Gastroesophageal sphincter (tissue), 4 donors: ENCODE measurements around the gene LAMA4. TPM values are rescaled to one million over a fixed set of nuclear protein-coding genes. Genes with fewer than 3 reads are reported as not detected.

Source experiments
- ATAC-seq: fragments of 150-250 bp; one replicate; pipeline ENCODE4 v1.9.1; 2016; ENCODE audit warnings: mild to moderate bottlenecking, moderate library complexity
- H3K27ac ChIP-seq, 4 donors: fragments of 200-600 bp; sonication (generic) in 3 of 4; 1 replicate in 3 of 4; 2 replicates in 1 of 4; pipeline ENCODE4 v1.5.1; 2016 to 2019
- H3K27me3 ChIP-seq: fragments of 200-600 bp; sonication (generic); one replicate; pipeline ENCODE4 v1.5.1; 2019
- H3K36me3 ChIP-seq, 2 donors: fragments of 200-600 bp; sonication (generic); one replicate each; pipeline ENCODE4 v1.5.1; 2019; ENCODE audit warnings: control low read depth in 1 of 2
- H3K4me1 ChIP-seq, 3 donors: fragments of 200-600 bp; sonication (generic); 1 replicate in 2 of 3; 2 replicates in 1 of 3; pipeline ENCODE4 v1.5.1; 2016 to 2019; ENCODE audit warnings: control low read depth in 2 of 3
- H3K4me3 ChIP-seq, 2 donors: fragments of 200-600 bp; sonication (generic); one replicate each; pipeline ENCODE4 v1.5.1; 2019; ENCODE audit warnings: mild to moderate bottlenecking in 1 of 2, moderate library complexity in 1 of 2
- H3K9me3 ChIP-seq, 3 donors: fragments of 200-600 bp; sonication (generic); one replicate each; pipeline ENCODE4 v1.5.1; 2017 to 2019; ENCODE audit warnings: control low read depth in 2 of 3
- EP300 ChIP-seq: sonication (generic); formaldehyde crosslinking; IDR thresholded peaks from one replicate; pipeline ENCODE4 v1.6.1; 2017; ENCODE audit warnings: antibody characterized with exemption, mild to moderate bottlenecking
- POLR2A ChIP-seq, 2 donors: fragments of 450-650 bp; IDR thresholded peaks; one replicate each; pipeline ENCODE4 v1.6.1; 2017; ENCODE audit warnings: antibody characterized with exemption in 2 of 2, mild to moderate bottlenecking in 2 of 2, moderate library complexity in 1 of 2
- POLR2AphosphoS5 ChIP-seq: sonication (generic); formaldehyde crosslinking; IDR thresholded peaks from one replicate; pipeline ENCODE4 v1.6.1; 2017; ENCODE audit warnings: antibody characterized with exemption
- WGBS, 2 donors: methylation state at CpG; one replicate each; pipeline ENCODE4 v1.1.5; 2018; ENCODE audit warnings: low coverage in 1 of 2; 5-methylcytosine and 5-hydroxymethylcytosine counted together
- total RNA-seq, 4 donors: library from RNA; depleted of rRNA; stranded (reverse); fragments of >200 nt; gene quantifications; one replicate each; pipeline ENCODE4 v1.1.0, GENCODE V29; 2016
- TF ChIP-seq, protein P1 (sequence below), 4 experiments: fragments of 200-600 bp in 2 of 4; fragments of 450-650 bp in 2 of 4; sonication (generic) in 1 of 4; IDR thresholded peaks; one replicate each; pipeline ENCODE4 v1.5.1; 2017 to 2019; ENCODE audit warnings: antibody characterized with exemption in 4 of 4, mild to moderate bottlenecking in 2 of 4, moderate library complexity in 2 of 4

The LAMA4 gene
- total RNA-seq, 4 donors from 2014 or later, result 240 to 305 (median 265) TPM

DNA sequence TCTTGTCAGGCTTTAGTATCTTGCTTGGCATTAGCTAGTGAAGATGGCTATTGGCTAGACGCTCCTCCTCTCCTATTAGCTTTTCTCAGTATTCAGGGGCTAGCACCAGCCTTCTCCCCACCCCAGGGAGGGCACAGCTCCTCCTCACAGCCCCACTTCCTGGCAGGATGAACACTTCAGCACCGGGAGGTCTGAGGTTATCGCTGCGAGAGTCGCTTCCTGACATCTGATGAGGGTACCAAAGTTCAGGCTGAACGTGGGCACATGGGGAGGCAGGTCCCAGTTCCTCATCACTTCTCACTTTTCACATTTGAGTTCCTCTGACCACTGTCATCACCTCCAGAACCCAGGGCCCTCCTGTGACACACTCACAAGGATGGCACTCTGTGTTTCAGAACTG is 66.6 kb downstream of the LAMA4 start:
- TF ChIP-seq EP300, result no peak
- Histone ChIP-seq H3K36me3 (peaks cover 2 to 63% of the 10 kb centered on the region in 2 donors), H3K4me3 (no peak overlapping the region), H3K27me3 (no peaks in the 10 kb centered on the region), H3K9me3 (no peaks in the 10 kb centered on the region), H3K27ac (peak overlapping the region; percentile 5 to 78 (median 72)), H3K4me1 (peaks cover 12 to 78% (median 22%) of the 10 kb centered on the region in 3 donors)
- ATAC-seq, result no peak
- 0 to 61% methylated on average over 1 to 6 of the region's 6 CpGs for WGBS, 2 donors

DNA sequence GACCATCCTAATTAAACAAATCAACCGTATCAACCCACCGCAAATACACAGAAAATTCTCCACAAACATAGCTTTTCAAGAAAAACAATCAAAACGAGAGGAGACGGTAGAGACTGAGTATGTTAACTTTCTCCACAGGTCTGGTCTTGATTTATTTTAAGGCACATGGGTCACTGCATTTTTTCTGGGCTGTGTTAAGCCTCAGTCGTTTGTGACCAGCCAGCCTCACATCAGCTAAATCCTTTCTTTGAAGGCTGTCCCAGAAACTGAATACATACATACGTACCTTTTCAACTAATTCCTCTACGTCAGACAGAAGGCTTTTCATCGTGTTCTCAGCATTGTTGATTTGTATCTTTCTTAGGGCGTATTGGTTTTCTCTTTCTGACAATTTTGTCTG is 69.4 kb downstream of the LAMA4 start:
- Histone ChIP-seq H3K4me1 (peaks cover 5 to 68% (median 11%) of the 10 kb centered on the region in 3 donors), H3K36me3 (peaks cover 2 to 60% of the 10 kb centered on the region in 2 donors)
- TF ChIP-seq POLR2A (IDR thresholded peaks at IDR 0.05) (no peak), EP300 (no peak), POLR2AphosphoS5 (peak; percentile 5)
- TF ChIP-seq, protein P1, sequence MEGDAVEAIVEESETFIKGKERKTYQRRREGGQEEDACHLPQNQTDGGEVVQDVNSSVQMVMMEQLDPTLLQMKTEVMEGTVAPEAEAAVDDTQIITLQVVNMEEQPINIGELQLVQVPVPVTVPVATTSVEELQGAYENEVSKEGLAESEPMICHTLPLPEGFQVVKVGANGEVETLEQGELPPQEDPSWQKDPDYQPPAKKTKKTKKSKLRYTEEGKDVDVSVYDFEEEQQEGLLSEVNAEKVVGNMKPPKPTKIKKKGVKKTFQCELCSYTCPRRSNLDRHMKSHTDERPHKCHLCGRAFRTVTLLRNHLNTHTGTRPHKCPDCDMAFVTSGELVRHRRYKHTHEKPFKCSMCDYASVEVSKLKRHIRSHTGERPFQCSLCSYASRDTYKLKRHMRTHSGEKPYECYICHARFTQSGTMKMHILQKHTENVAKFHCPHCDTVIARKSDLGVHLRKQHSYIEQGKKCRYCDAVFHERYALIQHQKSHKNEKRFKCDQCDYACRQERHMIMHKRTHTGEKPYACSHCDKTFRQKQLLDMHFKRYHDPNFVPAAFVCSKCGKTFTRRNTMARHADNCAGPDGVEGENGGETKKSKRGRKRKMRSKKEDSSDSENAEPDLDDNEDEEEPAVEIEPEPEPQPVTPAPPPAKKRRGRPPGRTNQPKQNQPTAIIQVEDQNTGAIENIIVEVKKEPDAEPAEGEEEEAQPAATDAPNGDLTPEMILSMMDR (IDR thresholded peaks at IDR 0.05), result no peak

DNA sequence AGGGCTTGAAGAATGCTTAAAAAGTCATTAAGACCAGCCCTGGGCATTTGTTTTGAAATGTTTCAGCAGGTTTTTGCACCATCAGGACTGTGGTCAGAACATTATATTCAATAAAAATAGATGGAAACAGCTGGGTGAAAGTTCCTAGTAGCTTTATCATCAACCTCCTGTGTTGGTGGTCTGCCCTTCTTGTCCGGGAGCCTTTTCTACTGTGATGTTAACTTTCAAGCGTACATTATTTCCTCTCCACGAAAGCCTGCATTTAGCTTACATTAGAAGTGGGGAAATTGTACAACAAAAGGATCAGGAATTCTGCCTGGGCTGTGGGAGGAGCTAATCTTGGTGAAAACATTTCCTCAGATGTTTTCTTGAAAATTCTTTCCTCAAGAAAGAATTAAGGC is 71.1 kb downstream of the LAMA4 start:
- Histone ChIP-seq H3K4me3 (no peak overlapping the region), H3K27ac (peak overlapping the region; percentile 43 to 78 (median 66))

More for the DNA sequence above, 69.4 kb downstream of the LAMA4 start:
- peak overlapping the region; percentile 57 to 78 (median 68) for H3K27ac ChIP-seq
- no peaks in the 10 kb centered on the region for H3K27me3 ChIP-seq
- no peaks in the 10 kb centered on the region for H3K9me3 ChIP-seq
- peak; percentile 14 for ATAC-seq
- no peak overlapping the region for H3K4me3 ChIP-seq
- 27 to 57% methylated on average over 8 to 9 of the region's 9 CpGs for WGBS, 2 donors

DNA sequence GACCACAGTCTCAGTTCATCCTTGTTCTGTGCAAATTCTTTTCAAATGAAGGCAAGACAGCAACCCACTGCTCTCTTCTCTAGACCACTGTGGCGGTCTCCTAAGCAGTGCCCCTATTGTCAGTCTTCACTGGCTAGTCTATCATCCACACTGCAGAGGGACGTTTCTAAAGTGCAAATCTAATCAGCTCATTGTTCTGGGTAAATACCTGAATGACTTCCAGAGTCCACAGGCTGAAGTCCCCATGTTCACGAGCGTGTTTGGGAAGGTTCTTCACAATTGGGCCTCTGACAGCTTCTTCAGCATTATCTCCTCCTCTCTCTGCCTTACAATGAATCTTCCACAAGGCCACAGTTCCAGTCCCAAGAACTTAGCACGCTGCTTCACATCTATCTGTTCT is 73.2 kb downstream of the LAMA4 start:
- 52 to 71% methylated on average over 4 to 5 of the region's 5 CpGs for WGBS, 2 donors
- Histone ChIP-seq H3K4me3 (no peak overlapping the region), H3K27ac (peak overlapping the region; percentile 56 to 78 (median 60)), H3K36me3 (peaks cover 0 to 55% of the 10 kb centered on the region in 2 donors), H3K27me3 (no peaks in the 10 kb centered on the region), H3K4me1 (peaks cover 0 to 68% (median 7%) of the 10 kb centered on the region in 3 donors), H3K9me3 (no peaks in the 10 kb centered on the region)
- TF ChIP-seq, protein P1 (IDR thresholded peaks at IDR 0.05), result no peak
- no peak for TF ChIP-seq POLR2A (IDR thresholded peaks at IDR 0.05)
- no peak for TF ChIP-seq EP300
- TF ChIP-seq POLR2AphosphoS5, result no peak
- peak; percentile 11 for ATAC-seq

More for the DNA sequence above, 71.1 kb downstream of the LAMA4 start:
- TF ChIP-seq, protein P1 (IDR thresholded peaks at IDR 0.05), result no peak
- TF ChIP-seq POLR2AphosphoS5, result no peak
- TF ChIP-seq EP300, result no peak
- Histone ChIP-seq H3K4me1 (peaks cover 0 to 68% (median 7%) of the 10 kb centered on the region in 3 donors), H3K27me3 (no peaks in the 10 kb centered on the region), H3K36me3 (peaks cover 2 to 57% of the 10 kb centered on the region in 2 donors), H3K9me3 (no peaks in the 10 kb centered on the region)
- no peak for ATAC-seq
- whole genome bisulfite sequencing, 2 donors, result 8 to 35% methylated on average over 2 to 3 of the region's 3 CpGs

DNA sequence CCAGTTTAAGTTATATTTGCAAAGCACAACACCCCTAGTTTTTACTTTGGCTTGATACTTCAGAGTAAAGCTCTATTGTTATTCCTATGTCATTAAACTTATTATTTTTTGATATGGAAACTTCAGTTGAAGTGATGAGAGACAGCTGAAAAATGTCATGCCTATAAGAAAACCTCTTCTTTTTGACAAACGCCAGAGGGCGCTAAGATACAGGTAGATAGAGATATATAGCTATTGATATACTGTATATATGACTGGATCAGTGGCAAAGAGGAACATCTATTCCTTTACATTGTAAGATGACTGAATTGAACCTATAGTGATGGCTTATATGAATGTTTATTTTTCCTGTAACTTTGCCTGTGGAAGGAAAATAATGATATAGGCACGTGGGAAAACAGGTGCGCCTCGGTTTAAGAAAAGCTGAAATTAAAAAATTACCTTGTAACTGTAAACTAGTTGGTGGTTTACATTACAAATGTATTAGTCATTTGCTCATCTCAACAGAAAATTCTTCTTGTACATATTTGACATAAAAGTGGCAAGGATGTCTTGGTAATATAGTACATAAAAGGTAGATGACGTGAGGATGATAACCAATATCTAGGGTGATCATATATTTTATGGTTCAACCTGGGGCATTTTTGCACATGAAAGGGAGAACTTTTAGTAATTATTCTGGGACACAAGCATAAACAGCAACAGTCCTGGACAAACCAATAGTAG is 74.1 kb downstream of the LAMA4 start:
- Histone ChIP-seq H3K27me3 (no peaks in the 10 kb centered on the region), H3K4me3 (no peak overlapping the region), H3K9me3 (no peaks in the 10 kb centered on the region), H3K4me1 (peaks cover 0 to 59% (median 7%) of the 10 kb centered on the region in 3 donors), H3K27ac (peak overlapping the region; percentile 29 to 78 (median 56)), H3K36me3 (peaks cover 0 to 55% of the 10 kb centered on the region in 2 donors)
- TF ChIP-seq POLR2AphosphoS5 (no peak), POLR2A (IDR thresholded peaks at IDR 0.05) (no peak), EP300 (no peak)
- TF ChIP-seq, protein P1 (IDR thresholded peaks at IDR 0.05), result peak; percentile 63 to 80 (median 70)
- no peak for ATAC-seq
- 25 to 45% methylated on average over 6 of the region's 6 CpGs for WGBS, 2 donors
